Stomach (tissue), 9 donors: ENCODE data around the gene HDAC9. TPM values are rescaled to one million over a fixed set of nuclear protein-coding genes. Genes with fewer than 3 reads are reported as not detected.

Experiments used
- DNase-seq, 2 donors: peaks; one replicate each; pipeline versions ENCODE4 v3.0.0 to v3.0.0-alpha.2; 2013 to 2019
- H3K27ac ChIP-seq, 5 donors: fragments of 200-600 bp in 4 of 5; sonication (generic) in 4 of 5; one replicate each; pipeline ENCODE4 v1.5.1; 2013 to 2019; ENCODE audit warnings: mild to moderate bottlenecking in 1 of 5, moderate library complexity in 1 of 5
- H3K27me3 ChIP-seq, 3 donors: fragments of 200-600 bp; sonication (generic); one replicate each; pipeline ENCODE4 v1.5.1; 2017 to 2019; ENCODE audit warnings: mixed run types in 1 of 3
- H3K36me3 ChIP-seq, 4 donors: fragments of 200-600 bp; sonication (generic); 1 replicate in 3 of 4; 2 replicates in 1 of 4; pipeline ENCODE4 v1.5.1; 2016 to 2019
- H3K4me1 ChIP-seq, 4 donors: fragments of 200-600 bp; sonication (generic); one replicate each; pipeline ENCODE4 v1.5.1; 2016 to 2019
- H3K4me3 ChIP-seq, 4 donors: fragments of 200-600 bp; sonication (generic) in 3 of 4; one replicate each; pipeline ENCODE4 v1.5.1; 2016 to 2019; ENCODE audit warnings: mild to moderate bottlenecking in 1 of 4
- H3K9me3 ChIP-seq, 4 donors: fragments of 200-600 bp; sonication (generic); one replicate each; pipeline ENCODE4 v1.5.1; 2016 to 2019
- EP300 ChIP-seq: sonication (generic); formaldehyde crosslinking; IDR thresholded peaks from one replicate; pipeline ENCODE4 v1.6.1; 2017; ENCODE audit warnings: antibody characterized with exemption
- POLR2A ChIP-seq, 4 donors: fragments of 450-650 bp; IDR thresholded peaks; one replicate each; pipeline ENCODE4 v1.6.1; 2016; ENCODE audit warnings: antibody characterized with exemption in 4 of 4, control low read depth in 2 of 4, mild to moderate bottlenecking in 1 of 4, moderate library complexity in 1 of 4
- POLR2AphosphoS5 ChIP-seq, 3 donors: sonication (generic); formaldehyde crosslinking; IDR thresholded peaks; one replicate each; pipeline ENCODE4 v1.6.1; 2016; ENCODE audit warnings: antibody characterized with exemption in 3 of 3
- WGBS, 5 donors: extraction: QIAGEN DNeasy Blood & Tissue Kit in 3 of 5; methylation state at CpG; one replicate each; pipeline versions ENCODE4 v1.1.5 to v1.1.7; 2013 to 2018; 5-methylcytosine and 5-hydroxymethylcytosine counted together
- intact Hi-C: fragments of 100-400 bp; cut with DNase I; formaldehyde crosslinking; loops from one replicate; pipeline ENCODE4 v1.15.1; 2023; ENCODE audit warnings: low total_unique reads
- polyA plus RNA-seq, 3 donors: library from polyadenylated mRNA; stranded (reverse); fragments of 200-250 nt; gene quantifications; one replicate each; pipeline ENCODE4 v1.2.3, GENCODE V29; 2013
- total RNA-seq, 5 donors: library from RNA; depleted of rRNA; stranded (reverse); fragments of >200 nt; gene quantifications; one replicate each; pipeline versions ENCODE4 v1.1.0 to v1.2.3, GENCODE V29; 2014 to 2016
- TF ChIP-seq, protein P1 (sequence below), 7 experiments: fragments of 450-650 bp in 4 of 7; fragments of 200-600 bp in 3 of 7; sonication (generic) in 3 of 7; IDR thresholded peaks; one replicate each; pipeline ENCODE4 v1.5.1; 2016 to 2019; ENCODE audit warnings: antibody characterized with exemption in 7 of 7, control low read depth in 2 of 7, mild to moderate bottlenecking in 1 of 7
- donor health status: healthy with polysubstance abuse.
- donor health status: Bipolar disorder and iron deficiency.
- donor health status: healthy.

HDAC9 gene
- total and polyA plus RNA-seq, 8 donors: 1.4 to 60.0 (median 9.8) TPM

DNA sequence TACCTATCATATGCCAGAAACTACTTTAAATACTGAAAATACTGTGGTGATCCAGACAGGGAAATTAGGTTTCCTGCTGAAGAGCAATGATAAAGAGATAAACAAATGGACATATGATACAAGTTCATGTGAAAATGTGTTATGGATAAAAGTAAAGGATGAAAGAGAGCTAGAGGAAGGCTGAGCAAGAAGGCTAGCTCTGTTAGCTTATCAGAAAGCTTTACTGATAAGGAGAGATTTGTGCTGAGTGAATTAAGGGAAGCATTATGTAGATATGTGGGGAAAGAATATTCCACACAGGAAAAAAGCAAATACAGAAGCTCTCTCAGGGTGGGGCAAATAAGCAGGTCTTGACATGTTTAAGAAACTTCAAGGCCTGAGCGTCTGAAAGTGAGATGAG lies 308.4 kb downstream of the HDAC9 start:
- TF ChIP-seq, protein P1, sequence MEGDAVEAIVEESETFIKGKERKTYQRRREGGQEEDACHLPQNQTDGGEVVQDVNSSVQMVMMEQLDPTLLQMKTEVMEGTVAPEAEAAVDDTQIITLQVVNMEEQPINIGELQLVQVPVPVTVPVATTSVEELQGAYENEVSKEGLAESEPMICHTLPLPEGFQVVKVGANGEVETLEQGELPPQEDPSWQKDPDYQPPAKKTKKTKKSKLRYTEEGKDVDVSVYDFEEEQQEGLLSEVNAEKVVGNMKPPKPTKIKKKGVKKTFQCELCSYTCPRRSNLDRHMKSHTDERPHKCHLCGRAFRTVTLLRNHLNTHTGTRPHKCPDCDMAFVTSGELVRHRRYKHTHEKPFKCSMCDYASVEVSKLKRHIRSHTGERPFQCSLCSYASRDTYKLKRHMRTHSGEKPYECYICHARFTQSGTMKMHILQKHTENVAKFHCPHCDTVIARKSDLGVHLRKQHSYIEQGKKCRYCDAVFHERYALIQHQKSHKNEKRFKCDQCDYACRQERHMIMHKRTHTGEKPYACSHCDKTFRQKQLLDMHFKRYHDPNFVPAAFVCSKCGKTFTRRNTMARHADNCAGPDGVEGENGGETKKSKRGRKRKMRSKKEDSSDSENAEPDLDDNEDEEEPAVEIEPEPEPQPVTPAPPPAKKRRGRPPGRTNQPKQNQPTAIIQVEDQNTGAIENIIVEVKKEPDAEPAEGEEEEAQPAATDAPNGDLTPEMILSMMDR (IDR thresholded peaks at IDR 0.05): no peak
- TF ChIP-seq POLR2A (IDR thresholded peaks at IDR 0.05) (no peak), POLR2AphosphoS5 (IDR thresholded peaks at IDR 0.05) (no peak), EP300 (no peak)
- Histone ChIP-seq H3K27me3 (no peaks in the 10 kb centered on the region), H3K9me3 (no peaks in the 10 kb centered on the region), H3K36me3 (no peaks in the 10 kb centered on the region), H3K4me3 (no peak overlapping the region), H3K27ac (no peak overlapping the region), H3K4me1 (no peaks in the 10 kb centered on the region)
- no peak for DNase-seq
- intact Hi-C loops: no loop called here
- WGBS, 5 donors: 30 to 53% (median 38%) methylated on average over 1 of the region's 1 CpG

DNA sequence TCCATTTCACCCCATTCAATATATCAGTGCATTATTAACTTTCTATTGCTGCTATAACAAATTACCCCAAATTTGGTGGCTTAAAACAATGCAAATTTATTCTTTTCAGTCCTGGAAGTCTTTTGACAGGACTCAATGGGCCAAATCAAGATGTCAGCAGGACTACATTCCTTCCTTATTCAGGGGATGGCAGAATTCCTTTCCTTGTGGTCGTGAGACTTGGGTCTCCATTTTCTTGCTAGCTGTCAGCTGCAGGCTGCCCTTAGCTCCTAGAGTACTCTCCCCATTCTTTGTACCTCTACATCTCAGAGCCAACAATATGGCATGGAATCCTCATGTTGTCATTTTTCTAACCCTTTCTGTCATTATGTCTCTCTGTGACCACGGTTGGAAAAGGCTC lies 310.6 kb downstream of the HDAC9 start:
- no peaks in the 10 kb centered on the region for H3K4me1 ChIP-seq
- no peak for DNase-seq
- H3K4me3 ChIP-seq: no peak overlapping the region
- H3K27ac ChIP-seq: no peak overlapping the region
- H3K36me3 ChIP-seq: no peaks in the 10 kb centered on the region
- no peaks in the 10 kb centered on the region for H3K9me3 ChIP-seq
- intact Hi-C loops: no loop called here
- WGBS, 5 donors: 69 to 86% (median 74%) methylated on average over 2 of the region's 2 CpGs
- H3K27me3 ChIP-seq: no peaks in the 10 kb centered on the region
- TF ChIP-seq, protein P1 (IDR thresholded peaks at IDR 0.05): no peak
- no peak for TF ChIP-seq POLR2A (IDR thresholded peaks at IDR 0.05)

DNA sequence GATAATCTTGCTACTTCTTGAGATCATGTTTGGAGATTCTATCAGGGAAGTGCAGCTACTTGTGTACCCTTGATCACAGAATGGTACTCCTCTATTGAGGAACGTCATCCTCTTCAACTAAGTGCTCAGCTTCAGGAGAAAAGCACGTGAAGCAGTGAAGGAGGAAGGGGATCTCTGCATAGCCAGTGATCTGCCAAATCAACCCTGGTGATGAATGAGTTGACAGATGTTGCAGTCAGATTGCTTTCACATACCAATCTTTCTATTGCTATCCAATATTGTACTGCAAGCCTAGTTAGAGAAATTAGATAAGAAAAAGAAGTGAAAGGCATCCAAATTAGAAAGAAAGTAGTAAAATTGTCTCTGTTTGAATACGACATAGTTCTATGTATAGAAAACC lies 312.5 kb downstream of the HDAC9 start:
- no peak for DNase-seq
- Histone ChIP-seq H3K36me3 (no peaks in the 10 kb centered on the region), H3K4me3 (no peak overlapping the region), H3K9me3 (peaks cover 0 to 11% (median 3%) of the 10 kb centered on the region in 4 donors), H3K4me1 (no peaks in the 10 kb centered on the region), H3K27me3 (no peaks in the 10 kb centered on the region), H3K27ac (no peak overlapping the region)
- TF ChIP-seq, protein P1 (IDR thresholded peaks at IDR 0.05): no peak
- TF ChIP-seq POLR2A (IDR thresholded peaks at IDR 0.05) (no peak), EP300 (no peak), POLR2AphosphoS5 (IDR thresholded peaks at IDR 0.05) (no peak)
- intact Hi-C loops: no loop called here
- WGBS, 5 donors: 57 to 84% (median 74%) methylated on average over 3 of the region's 3 CpGs

GRCh38 chr7:18815261-18815960 lies 319.9 kb downstream of the HDAC9 start:
- Histone ChIP-seq H3K27ac (no peak overlapping the region), H3K4me1 (no peaks in the 10 kb centered on the region), H3K4me3 (no peak overlapping the region), H3K9me3 (peaks cover 0 to 21% (median 9%) of the 10 kb centered on the region in 4 donors), H3K27me3 (no peaks in the 10 kb centered on the region), H3K36me3 (no peaks in the 10 kb centered on the region)
- TF ChIP-seq EP300: no peak
- 63 to 83% (median 75%) methylated on average over 3 of the region's 3 CpGs for WGBS, 5 donors
- DNase-seq: no peak
- intact Hi-C loops: no loop called here

DNA sequence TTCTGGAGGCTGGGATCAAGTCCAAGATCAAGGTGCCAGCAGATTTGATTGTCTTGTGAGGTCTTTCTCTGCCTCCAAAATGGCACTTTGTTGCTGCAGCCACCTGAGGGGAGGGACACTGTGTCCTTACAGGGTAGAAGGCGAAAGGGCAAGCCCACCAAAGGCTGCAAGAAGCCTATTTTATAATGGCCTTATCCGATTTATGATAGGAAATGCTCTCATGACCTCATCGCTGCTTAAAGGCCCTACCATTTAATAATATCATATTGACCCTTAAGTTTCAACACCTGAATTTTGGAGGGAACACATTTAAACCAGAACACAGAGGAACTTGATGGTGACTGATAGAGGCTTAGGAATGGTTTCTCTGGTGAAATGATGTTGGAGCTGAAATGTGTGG lies 325.4 kb downstream of the HDAC9 start:
- Histone ChIP-seq H3K27me3 (no peaks in the 10 kb centered on the region), H3K9me3 (no peaks in the 10 kb centered on the region), H3K4me3 (no peak overlapping the region), H3K27ac (no peak overlapping the region), H3K36me3 (no peaks in the 10 kb centered on the region), H3K4me1 (no peaks in the 10 kb centered on the region)
- WGBS, 5 donors: 81 to 93% (median 89%) methylated on average over 3 of the region's 3 CpGs
- intact Hi-C loops: no loop called here
- no peak for DNase-seq
- TF ChIP-seq POLR2AphosphoS5 (IDR thresholded peaks at IDR 0.05) (no peak), EP300 (no peak), POLR2A (IDR thresholded peaks at IDR 0.05) (no peak)
- TF ChIP-seq, protein P1 (IDR thresholded peaks at IDR 0.05): no peak
